Measurements from ENCODE around the gene POU2F3. TPM values are rescaled to one million over a fixed set of nuclear protein-coding genes. Genes with fewer than 3 reads are reported as not detected.

Gene POU2F3
- total and polyA plus RNA-seq, 2 of the 13 experiments (the other 11 are each of a cell fraction or from before 2014, with no cell fraction given) = not detected

- no peak overlapping the region for H2AFZ ChIP-seq (ENCODE audit: low read length)
- ATAC-seq (no peak; the same call in 2 of the 3 replicates), DNase-seq (ENCODE audit: low spot score) (no peak), FAIRE-seq (no peak)
- H3K4me1 ChIP-seq (ENCODE audit: insufficient read depth, low read length) = peaks cover 8% of the 10 kb centered on the region
- TF ChIP-seq ZNF264 (CRISPR knock-in tag; IDR thresholded peaks at IDR 0.05) (no peak), NCOA1 (CRISPR knock-in tag; IDR thresholded peaks at IDR 0.05) (no peak), ZNF772 (CRISPR knock-in tag; IDR thresholded peaks at IDR 0.05) (no peak), LCORL (IDR thresholded peaks at IDR 0.05) (no peak), LCORL (CRISPR knock-in tag; IDR thresholded peaks at IDR 0.05) (no peak), NR2F1 (CRISPR knock-in tag; IDR thresholded peaks at IDR 0.05) (no peak), ZNF512B (CRISPR knock-in tag; IDR thresholded peaks at IDR 0.05; ENCODE audit: borderline replicate concordance) (no peak), DPF2 (CRISPR knock-in tag; IDR thresholded peaks at IDR 0.05; ENCODE audit: borderline replicate concordance, low read depth) (no peak), ZNF619 (CRISPR knock-in tag; IDR thresholded peaks at IDR 0.05) (no peak), ZFP90 (CRISPR knock-in tag; IDR thresholded peaks at IDR 0.05; ENCODE audit: borderline replicate concordance) (no peak), ZSCAN12 (CRISPR knock-in tag; IDR thresholded peaks at IDR 0.05) (no peak), JUNB (CRISPR knock-in tag; IDR thresholded peaks at IDR 0.05; ENCODE audit: borderline replicate concordance) (no peak), PHF8 (CRISPR knock-in tag; IDR thresholded peaks at IDR 0.05) (no peak)
- POLR2A ChIA-PET = no interaction called here
- BruUV-seq (replicated peaks) = no TSS peak
- H3K27ac ChIP-seq (ENCODE audit: extremely low read length, insufficient read depth, low read length) = no peak overlapping the region
- intact Hi-C loops (cut with micrococcal nuclease; ENCODE audit: unreplicated experiment) (no loop called here), in situ Hi-C loops (cut with HindIII; ENCODE audit: extremely low pct_ligation_motif_present, low pct_unique_long_range_greater_than_20kb) (no loop called here)
- H3K79me2 ChIP-seq (ENCODE audit: insufficient read depth, low read length) = no peaks in the 10 kb centered on the region
- no peaks in the 10 kb centered on the region for H3K9me3 ChIP-seq (ENCODE audit: low read length)
- peaks cover 4 to 53% of the 10 kb centered on the region in 2 experiments; a peak in 4 of 5 replicates for H3K27me3 ChIP-seq (ENCODE audit: control insufficient read depth in 1 of 2, insufficient read depth in 2 of 2, low read length in 2 of 2)
- H3K4me2 ChIP-seq (ENCODE audit: low read depth, low read length) = no peak overlapping the region
- H3K36me3 ChIP-seq (replicated peaks in 1 of 2; ENCODE audit: control insufficient read depth in 1 of 2, insufficient read depth in 2 of 2, low read length in 2 of 2) = no peaks in the 10 kb centered on the region
- no peak overlapping the region for H3K4me3 ChIP-seq (replicated peaks in 1 of 3; ENCODE audit: insufficient read depth in 1 of 3, low read depth in 2 of 3, low read length in 3 of 3)
- H3K9ac ChIP-seq (ENCODE audit: insufficient read depth, low read depth, low read length) = no peak overlapping the region
- 5% methylated on average over 2 of the region's 5 CpGs for WGBS (ENCODE audit: low lambda C conversion rate)
- CTCF ChIA-PET (ENCODE audit: low intra/inter-chr PET ratio, low total read pairs) = no interaction called here
- H4K20me1 ChIP-seq (ENCODE audit: insufficient read depth, low read length) = no peaks in the 10 kb centered on the region; the same call in 1 of the 2 replicates
Measured at GRCh38 chr11:120294096-120294495, 54.2 kb downstream of the POU2F3 start.
